PC-9 (cell line): ENCODE measurements around the gene ARHGAP32.

Experiments
- CTCF ChIP-seq: fragments of 200-600 bp; sonication (generic); conservative IDR thresholded peaks from 2 replicates; pipeline ENCODE4 v1.6.1; 2017; ENCODE audit warnings: mixed run types, antibody characterized with exemption, mild to moderate bottlenecking, moderate library complexity
- EZH2 ChIP-seq: fragments of 200-600 bp; sonication (generic); IDR thresholded peaks from 2 replicates; pipeline ENCODE4 v1.8.0; 2017; ENCODE audit warnings: antibody characterized with exemption, low read depth

GRCh38 chr11:129131316-129131715 lies 60.8 kb downstream of the ARHGAP32 start:
- TF ChIP-seq CTCF (no peak), EZH2 (no peak)
